ENCODE data around the gene AP2B1.

- TF ChIP-seq CTCF (conservative IDR thresholded peaks at IDR 0.05; ENCODE audit: low read depth, low read length) (no peak), EZH2 (IDR thresholded peaks at IDR 0.05; ENCODE audit: low read length, unreplicated experiment) (no peak), EZH2phosphoT487 (IDR thresholded peaks at IDR 0.05; ENCODE audit: borderline replicate concordance, low read length) (no peak)
Observed at GRCh38 chr17:35607239-35607847, 20.2 kb downstream of the AP2B1 start.

All from PC-3 (cell line).